Astrocyte of the spinal cord (primary cell): ENCODE data around the gene MAGEF1.

Source experiments
- DNase-seq: peaks from one replicate; pipeline ENCODE4 v3.0.0; 2011; ENCODE audit warnings: low read depth, low spot score
- H3K4me3 ChIP-seq: 2 replicates; pipeline ENCODE4 v1.5.1; 2011; ENCODE audit warnings: low read depth, mild to moderate bottlenecking, low read length, moderate library complexity
- in situ Hi-C: cut with HindIII; loops from 2 replicates; pipeline ENCODE4 v1.10.0; 2017; ENCODE audit warnings: low sequenced_read_pairs
- TF ChIP-seq, protein P1 (sequence below): IDR thresholded peaks from 2 replicates; pipeline ENCODE4 v1.5.1; 2012; ENCODE audit warnings: low read depth, mild to moderate bottlenecking, low read length, inconsistent platforms

MAGEF1 gene

DNA sequence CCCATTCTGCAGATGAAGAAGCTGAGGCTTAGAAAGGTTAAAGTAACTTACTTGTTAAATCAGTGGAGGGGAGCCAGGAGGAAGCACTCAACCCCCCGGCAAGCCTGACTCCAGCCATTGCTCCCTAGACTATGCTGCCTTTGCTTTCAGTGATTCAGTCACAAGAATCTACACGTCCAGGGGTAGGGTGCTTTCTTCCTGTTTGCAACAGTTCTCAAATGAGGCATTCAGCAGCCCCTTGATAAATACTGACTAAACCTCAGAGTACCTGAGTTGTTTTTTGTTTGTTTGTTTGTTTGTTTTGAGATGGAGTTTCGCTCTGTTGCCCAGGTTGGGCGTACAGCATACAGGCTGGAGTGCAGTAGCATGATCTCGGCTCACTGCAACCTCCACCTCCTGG is 28.6 kb downstream of the MAGEF1 start:
- TF ChIP-seq, protein P1, sequence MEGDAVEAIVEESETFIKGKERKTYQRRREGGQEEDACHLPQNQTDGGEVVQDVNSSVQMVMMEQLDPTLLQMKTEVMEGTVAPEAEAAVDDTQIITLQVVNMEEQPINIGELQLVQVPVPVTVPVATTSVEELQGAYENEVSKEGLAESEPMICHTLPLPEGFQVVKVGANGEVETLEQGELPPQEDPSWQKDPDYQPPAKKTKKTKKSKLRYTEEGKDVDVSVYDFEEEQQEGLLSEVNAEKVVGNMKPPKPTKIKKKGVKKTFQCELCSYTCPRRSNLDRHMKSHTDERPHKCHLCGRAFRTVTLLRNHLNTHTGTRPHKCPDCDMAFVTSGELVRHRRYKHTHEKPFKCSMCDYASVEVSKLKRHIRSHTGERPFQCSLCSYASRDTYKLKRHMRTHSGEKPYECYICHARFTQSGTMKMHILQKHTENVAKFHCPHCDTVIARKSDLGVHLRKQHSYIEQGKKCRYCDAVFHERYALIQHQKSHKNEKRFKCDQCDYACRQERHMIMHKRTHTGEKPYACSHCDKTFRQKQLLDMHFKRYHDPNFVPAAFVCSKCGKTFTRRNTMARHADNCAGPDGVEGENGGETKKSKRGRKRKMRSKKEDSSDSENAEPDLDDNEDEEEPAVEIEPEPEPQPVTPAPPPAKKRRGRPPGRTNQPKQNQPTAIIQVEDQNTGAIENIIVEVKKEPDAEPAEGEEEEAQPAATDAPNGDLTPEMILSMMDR, result no peak
- in situ Hi-C loops, result no loop called here
- H3K4me3 ChIP-seq, result no peak overlapping the region
- no peak for DNase-seq

DNA sequence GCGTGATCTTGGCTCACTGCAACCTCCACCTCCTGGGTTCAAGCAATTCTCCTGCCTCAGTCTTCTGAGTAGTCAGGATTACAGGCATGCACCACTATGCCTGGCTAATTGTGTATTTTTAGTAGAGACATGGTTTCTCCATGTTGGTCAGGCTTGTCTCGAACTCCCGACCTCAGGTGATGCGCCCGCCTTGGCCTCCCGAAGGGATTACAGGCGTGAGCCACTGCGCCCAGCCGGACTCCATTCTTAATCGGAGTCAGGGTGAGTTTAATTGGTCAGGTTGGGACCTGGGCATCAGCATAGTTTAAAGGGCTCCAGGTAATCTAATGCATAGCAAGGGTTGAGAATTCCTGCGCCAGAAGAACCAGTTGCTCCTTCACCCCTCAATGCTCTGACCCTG is 29.2 kb downstream of the MAGEF1 start:
- H3K4me3 ChIP-seq, result no peak overlapping the region
- no peak for DNase-seq
- TF ChIP-seq, protein P1, result no peak
- in situ Hi-C loops, result no loop called here

DNA sequence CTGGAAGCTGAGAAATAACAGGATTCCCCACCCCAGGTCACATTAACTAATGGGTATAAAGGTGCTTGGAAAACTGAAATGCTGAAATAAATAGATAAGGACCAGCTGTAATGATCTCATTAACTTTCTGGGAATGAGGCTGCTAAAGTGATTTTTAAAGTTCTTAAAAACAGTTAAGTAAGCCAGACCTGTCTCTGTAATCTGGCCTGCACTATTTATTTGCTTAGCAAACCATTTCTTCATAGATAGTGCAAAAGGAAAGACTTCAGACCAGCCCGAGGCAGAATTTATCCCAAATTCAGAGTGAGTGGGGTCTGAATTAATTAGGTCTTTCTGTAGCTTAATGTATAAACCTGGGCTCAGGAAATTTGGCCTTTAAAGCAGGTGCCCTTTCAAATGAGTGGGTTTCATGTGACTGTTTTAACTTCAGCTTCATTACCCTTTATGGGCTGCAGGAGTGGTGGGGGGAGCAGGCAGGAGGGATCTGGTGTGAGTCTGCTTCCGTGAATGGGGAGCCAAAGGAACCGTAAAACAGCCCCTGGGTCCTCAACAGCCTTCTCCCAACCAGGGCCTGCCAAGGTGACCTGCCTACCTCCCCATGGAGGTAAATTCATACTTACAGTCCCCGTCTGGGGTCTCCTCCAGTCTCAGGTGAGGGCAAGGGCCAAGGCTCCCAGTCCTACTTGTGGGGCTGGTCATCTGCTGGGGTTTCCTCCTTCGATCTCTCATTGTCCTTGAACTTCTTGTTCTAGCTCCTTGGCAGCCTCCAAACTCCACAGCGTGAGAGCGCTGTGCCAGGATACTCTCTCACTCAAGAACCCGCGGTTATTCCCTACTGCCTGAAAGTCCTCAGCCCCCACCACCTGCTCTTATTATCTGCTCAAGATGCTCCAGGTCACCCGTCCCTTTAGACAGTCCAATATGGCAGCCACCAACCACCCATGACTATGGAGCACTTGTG is 31.2 kb downstream of the MAGEF1 start:
- TF ChIP-seq, protein P1, result no peak
- in situ Hi-C loops, result no loop called here
- H3K4me3 ChIP-seq, result no peak overlapping the region
- DNase-seq, result no peak

DNA sequence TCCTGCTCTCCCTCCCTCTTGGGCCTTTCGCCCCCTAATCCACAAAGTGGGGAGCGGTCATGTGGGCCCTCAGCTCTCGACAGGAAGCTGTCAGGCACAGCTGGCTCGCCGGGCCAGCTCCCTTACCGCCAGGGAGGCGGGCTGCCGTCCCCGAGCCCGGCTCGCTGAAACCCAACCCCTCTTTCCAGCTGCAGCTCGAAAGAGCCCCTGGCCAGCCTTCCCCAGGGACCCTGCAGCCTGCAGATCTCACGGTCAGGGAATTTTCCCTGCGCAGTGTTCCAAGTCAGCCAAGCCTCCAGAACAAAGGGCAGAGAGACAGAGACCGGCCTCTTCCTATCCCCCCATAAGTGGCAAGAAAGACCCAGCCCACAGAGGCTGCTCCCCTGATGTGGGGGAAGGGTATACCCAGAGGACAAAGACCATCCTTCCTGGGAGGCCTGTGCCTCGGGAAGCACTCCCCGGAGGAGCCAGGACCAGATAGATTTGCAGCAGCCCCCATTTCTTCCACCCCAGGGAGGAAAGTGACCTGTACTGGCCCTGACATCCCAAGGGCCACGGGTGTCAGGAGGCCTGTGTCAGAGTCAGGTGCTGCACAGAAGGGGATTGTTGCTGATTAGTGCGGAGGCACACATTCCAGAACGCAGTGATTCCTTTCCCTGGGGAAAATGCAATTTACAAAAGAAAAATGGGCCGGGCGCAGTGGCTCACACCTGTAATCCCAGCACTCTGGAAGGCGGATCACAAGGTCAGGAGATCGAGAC is 32.6 kb downstream of the MAGEF1 start:
- no peak overlapping the region for H3K4me3 ChIP-seq
- TF ChIP-seq, protein P1, result no peak
- in situ Hi-C loops, result no loop called here
- DNase-seq, result no peak

DNA sequence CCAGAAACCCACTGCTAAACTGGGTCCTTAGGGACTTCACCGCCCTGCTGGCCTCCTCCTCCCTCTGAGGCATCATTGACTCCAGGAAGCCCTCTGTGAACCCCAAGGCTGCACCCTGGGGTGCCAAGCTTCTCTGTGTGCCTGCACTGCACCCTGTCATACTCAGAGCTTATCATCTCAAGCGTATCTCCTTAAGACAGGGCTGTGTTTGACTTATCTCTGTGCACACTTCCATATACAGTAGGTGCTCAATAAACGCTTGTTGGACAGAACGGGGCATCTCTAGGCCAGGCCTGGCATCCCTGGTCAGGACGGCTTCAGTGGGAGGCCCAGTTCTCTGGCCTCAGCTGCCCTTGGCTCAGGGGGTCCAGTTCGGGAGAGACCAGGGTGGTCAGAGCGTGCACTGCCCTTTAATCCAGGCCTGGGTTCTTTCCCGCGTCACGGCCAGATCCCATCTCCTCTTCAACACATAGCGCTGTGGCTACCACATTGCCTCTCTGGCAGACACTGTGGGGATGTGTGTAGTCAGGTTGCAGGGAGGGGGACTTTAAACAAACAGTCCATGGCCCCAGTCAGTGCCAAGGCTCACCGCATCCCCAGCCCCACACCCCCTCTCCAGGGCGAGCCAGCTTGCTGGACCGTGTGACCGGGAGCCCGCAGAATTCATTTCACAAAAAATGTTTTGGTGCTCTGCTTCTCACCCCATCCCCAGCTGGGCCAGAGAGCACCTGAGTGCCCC is 33.4 kb downstream of the MAGEF1 start:
- no peak for DNase-seq
- TF ChIP-seq, protein P1, result no peak
- in situ Hi-C loops, result no loop called here
- H3K4me3 ChIP-seq, result no peak overlapping the region
